ENCODE data around the gene PCNT.

DNA sequence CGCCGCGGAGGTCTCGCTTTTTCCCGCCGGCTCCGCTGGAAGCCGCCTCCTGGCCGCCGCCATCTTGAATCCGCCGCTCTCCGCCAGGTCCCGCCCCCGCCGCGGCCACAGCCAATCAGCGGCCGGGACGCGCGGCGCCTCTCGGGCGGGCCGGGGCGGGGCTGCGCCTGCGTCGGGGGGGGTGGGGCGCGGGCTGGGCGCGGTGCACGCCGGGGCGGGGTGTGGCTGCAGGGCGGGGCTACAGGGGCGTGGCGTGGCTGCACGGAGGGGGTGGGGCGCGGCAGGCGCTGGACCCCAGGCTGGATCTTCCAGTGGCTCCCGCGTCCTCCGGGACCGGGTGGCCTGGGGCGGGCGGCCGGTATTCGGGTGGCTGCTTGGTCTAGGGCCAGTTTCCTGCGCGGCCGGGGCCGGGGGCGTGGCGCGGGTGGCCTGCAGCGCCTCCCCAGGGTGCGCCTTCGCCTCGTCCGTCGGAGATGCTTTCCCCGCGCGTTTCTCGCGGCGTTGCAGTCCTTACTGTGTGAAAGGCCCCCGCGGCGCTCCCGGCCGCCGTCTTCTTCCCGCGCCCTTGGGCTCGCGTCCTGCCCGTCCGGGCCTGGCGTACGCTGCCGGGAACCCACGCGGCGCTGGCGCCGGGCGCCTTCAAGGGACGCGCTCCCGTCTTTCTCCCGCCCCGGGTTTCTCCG lies 575 bp downstream of the PCNT start:
- TF ChIP-seq CTCF (IDR thresholded peaks at IDR 0.05): no peak
- no peak for TF ChIP-seq POLR2AphosphoS5 (IDR thresholded peaks at IDR 0.05)

All from breast epithelium (tissue), 3 donors.